HUES6 (cell line): ENCODE results near the gene LARP4B.

Experiments
- H3K27ac ChIP-seq: 2 replicates; pipeline ENCODE4 v1.7.0; 2013; ENCODE audit warnings: low read depth, mild to moderate bottlenecking, low read length, inconsistent platforms
- H3K27me3 ChIP-seq: 2 replicates; pipeline ENCODE4 v1.6.1; 2013; ENCODE audit warnings: low read length; ENCODE audit not compliant: control insufficient read depth, insufficient read depth
- H3K36me3 ChIP-seq: 2 replicates; pipeline ENCODE4 v1.6.1; 2013; ENCODE audit warnings: low read length; ENCODE audit not compliant: control insufficient read depth, insufficient read depth
- H3K4me1 ChIP-seq: 2 replicates; pipeline ENCODE4 v1.6.1; 2013; ENCODE audit warnings: low read length; ENCODE audit not compliant: control insufficient read depth, insufficient read depth
- H3K4me3 ChIP-seq: 2 replicates; pipeline ENCODE4 v1.5.1; 2013; ENCODE audit warnings: low read depth, low read length
- H3K9ac ChIP-seq: one replicate; pipeline ENCODE4 v1.6.1; 2013; ENCODE audit warnings: mild to moderate bottlenecking, low read length
- H3K9me3 ChIP-seq: 2 replicates; pipeline ENCODE4 v1.6.1; 2013; ENCODE audit warnings: low read depth, low read length; ENCODE audit not compliant: control insufficient read depth, insufficient read depth

Gene LARP4B

GRCh38 chr10:829241-829640 is 102.3 kb downstream of the LARP4B start:
- H3K4me1 ChIP-seq: no peaks in the 10 kb centered on the region
- H3K4me3 ChIP-seq: no peak overlapping the region
- H3K9ac ChIP-seq: no peak overlapping the region
- H3K27ac ChIP-seq: no peak overlapping the region
- H3K9me3 ChIP-seq: no peaks in the 10 kb centered on the region
- H3K27me3 ChIP-seq: no peaks in the 10 kb centered on the region
- H3K36me3 ChIP-seq: peaks cover 80% of the 10 kb centered on the region

GRCh38 chr10:828191-828590 is 103.3 kb downstream of the LARP4B start:
- Histone ChIP-seq H3K27me3 (no peaks in the 10 kb centered on the region), H3K4me1 (no peaks in the 10 kb centered on the region), H3K27ac (no peak overlapping the region), H3K36me3 (peaks cover 85% of the 10 kb centered on the region), H3K9ac (no peak overlapping the region), H3K4me3 (no peak overlapping the region), H3K9me3 (no peaks in the 10 kb centered on the region)

GRCh38 chr10:824946-825345 is 106.6 kb downstream of the LARP4B start:
- Histone ChIP-seq H3K36me3 (peaks cover 98% of the 10 kb centered on the region), H3K27ac (no peak overlapping the region)

GRCh38 chr10:824497-824896 is 107.0 kb downstream of the LARP4B start:
- Histone ChIP-seq H3K9me3 (no peaks in the 10 kb centered on the region), H3K4me1 (no peaks in the 10 kb centered on the region), H3K27ac (no peak overlapping the region), H3K36me3 (peaks cover 98% of the 10 kb centered on the region), H3K4me3 (no peak overlapping the region), H3K9ac (no peak overlapping the region), H3K27me3 (no peaks in the 10 kb centered on the region)

More at GRCh38 chr10:824946-825345, 106.6 kb downstream of the LARP4B start:
- H3K4me3 ChIP-seq: no peak overlapping the region
- no peak overlapping the region for H3K9ac ChIP-seq
- H3K9me3 ChIP-seq: no peaks in the 10 kb centered on the region
- no peaks in the 10 kb centered on the region for H3K27me3 ChIP-seq
- H3K4me1 ChIP-seq: no peaks in the 10 kb centered on the region

GRCh38 chr10:822661-823367 is 108.7 kb downstream of the LARP4B start:
- Histone ChIP-seq H3K4me3 (no peak overlapping the region), H3K27me3 (no peaks in the 10 kb centered on the region), H3K9ac (peak overlapping the region; percentile 9), H3K4me1 (no peaks in the 10 kb centered on the region), H3K36me3 (peaks cover 98% of the 10 kb centered on the region), H3K27ac (no peak overlapping the region), H3K9me3 (no peaks in the 10 kb centered on the region)

- Histone ChIP-seq H3K27me3 (no peaks in the 10 kb centered on the region), H3K9ac (peak overlapping the region; percentile 9), H3K27ac (no peak overlapping the region), H3K9me3 (no peaks in the 10 kb centered on the region), H3K4me3 (no peak overlapping the region), H3K4me1 (no peaks in the 10 kb centered on the region), H3K36me3 (peaks cover 98% of the 10 kb centered on the region)
Measured at GRCh38 chr10:822197-822596, 109.3 kb downstream of the LARP4B start.

- no peaks in the 10 kb centered on the region for H3K27me3 ChIP-seq
- no peaks in the 10 kb centered on the region for H3K9me3 ChIP-seq
- no peak overlapping the region for H3K9ac ChIP-seq
- H3K4me1 ChIP-seq: no peaks in the 10 kb centered on the region
- H3K36me3 ChIP-seq: peaks cover 100% of the 10 kb centered on the region
- no peak overlapping the region for H3K4me3 ChIP-seq
- H3K27ac ChIP-seq: no peak overlapping the region
Measured at GRCh38 chr10:821322-821721, 110.2 kb downstream of the LARP4B start.

- Histone ChIP-seq H3K4me3 (no peak overlapping the region), H3K9ac (no peak overlapping the region), H3K36me3 (peaks cover 100% of the 10 kb centered on the region), H3K27ac (no peak overlapping the region), H3K4me1 (no peaks in the 10 kb centered on the region), H3K9me3 (no peaks in the 10 kb centered on the region), H3K27me3 (no peaks in the 10 kb centered on the region)
Measured at GRCh38 chr10:819816-820215, 111.7 kb downstream of the LARP4B start.

- Histone ChIP-seq H3K4me1 (no peaks in the 10 kb centered on the region), H3K36me3 (peaks cover 100% of the 10 kb centered on the region), H3K27me3 (no peaks in the 10 kb centered on the region), H3K4me3 (no peak overlapping the region), H3K27ac (no peak overlapping the region), H3K9ac (no peak overlapping the region), H3K9me3 (no peaks in the 10 kb centered on the region)
Measured at GRCh38 chr10:819326-819725, 112.2 kb downstream of the LARP4B start.

- Histone ChIP-seq H3K4me3 (no peak overlapping the region), H3K9ac (no peak overlapping the region), H3K4me1 (no peaks in the 10 kb centered on the region), H3K27ac (no peak overlapping the region), H3K36me3 (peaks cover 98% of the 10 kb centered on the region), H3K27me3 (no peaks in the 10 kb centered on the region), H3K9me3 (no peaks in the 10 kb centered on the region)
Measured at GRCh38 chr10:818526-819220, 112.8 kb downstream of the LARP4B start.

GRCh38 chr10:818010-818409 is 113.5 kb downstream of the LARP4B start:
- Histone ChIP-seq H3K4me1 (no peaks in the 10 kb centered on the region), H3K36me3 (peaks cover 98% of the 10 kb centered on the region), H3K9ac (no peak overlapping the region), H3K27me3 (no peaks in the 10 kb centered on the region), H3K4me3 (no peak overlapping the region), H3K9me3 (no peaks in the 10 kb centered on the region), H3K27ac (no peak overlapping the region)
